ENCODE measurements around the gene MIX23.

DNA sequence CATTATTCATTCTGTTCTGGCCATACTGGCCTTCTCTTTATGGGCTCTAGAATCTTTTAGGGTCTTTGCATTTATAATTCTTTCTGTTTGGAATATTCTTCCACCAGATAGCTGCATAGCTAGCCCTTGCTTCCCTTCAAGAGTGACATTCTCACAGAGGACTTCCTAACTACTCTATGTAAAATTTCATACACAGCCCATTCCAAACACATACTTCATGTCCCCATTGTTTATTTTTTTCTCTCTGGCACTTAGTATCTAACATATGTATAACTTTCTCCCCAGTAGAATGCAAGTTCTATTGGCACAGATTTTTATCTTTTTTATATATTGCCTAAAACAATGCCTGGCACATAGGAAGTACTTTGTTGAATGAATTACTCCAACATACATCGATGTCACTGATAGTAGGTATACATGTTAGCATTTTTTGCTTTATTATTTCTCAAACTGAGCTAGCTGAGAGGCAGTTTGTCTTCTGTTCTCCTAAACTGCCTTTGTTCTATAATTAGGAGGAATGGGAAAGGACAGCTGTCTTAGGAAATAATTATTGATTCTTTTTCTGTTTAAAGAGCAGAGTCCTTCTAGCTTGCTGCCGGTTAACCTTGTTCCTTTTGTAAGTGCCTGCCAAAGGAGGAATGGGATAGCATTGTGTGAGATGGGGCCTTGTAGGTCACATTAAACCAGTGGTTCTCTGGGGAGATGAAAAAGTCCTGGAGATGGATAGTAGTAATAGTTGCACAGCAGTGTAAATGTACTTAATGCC lies 8.8 kb upstream of the MIX23 start:
- TF ChIP-seq, protein P1, sequence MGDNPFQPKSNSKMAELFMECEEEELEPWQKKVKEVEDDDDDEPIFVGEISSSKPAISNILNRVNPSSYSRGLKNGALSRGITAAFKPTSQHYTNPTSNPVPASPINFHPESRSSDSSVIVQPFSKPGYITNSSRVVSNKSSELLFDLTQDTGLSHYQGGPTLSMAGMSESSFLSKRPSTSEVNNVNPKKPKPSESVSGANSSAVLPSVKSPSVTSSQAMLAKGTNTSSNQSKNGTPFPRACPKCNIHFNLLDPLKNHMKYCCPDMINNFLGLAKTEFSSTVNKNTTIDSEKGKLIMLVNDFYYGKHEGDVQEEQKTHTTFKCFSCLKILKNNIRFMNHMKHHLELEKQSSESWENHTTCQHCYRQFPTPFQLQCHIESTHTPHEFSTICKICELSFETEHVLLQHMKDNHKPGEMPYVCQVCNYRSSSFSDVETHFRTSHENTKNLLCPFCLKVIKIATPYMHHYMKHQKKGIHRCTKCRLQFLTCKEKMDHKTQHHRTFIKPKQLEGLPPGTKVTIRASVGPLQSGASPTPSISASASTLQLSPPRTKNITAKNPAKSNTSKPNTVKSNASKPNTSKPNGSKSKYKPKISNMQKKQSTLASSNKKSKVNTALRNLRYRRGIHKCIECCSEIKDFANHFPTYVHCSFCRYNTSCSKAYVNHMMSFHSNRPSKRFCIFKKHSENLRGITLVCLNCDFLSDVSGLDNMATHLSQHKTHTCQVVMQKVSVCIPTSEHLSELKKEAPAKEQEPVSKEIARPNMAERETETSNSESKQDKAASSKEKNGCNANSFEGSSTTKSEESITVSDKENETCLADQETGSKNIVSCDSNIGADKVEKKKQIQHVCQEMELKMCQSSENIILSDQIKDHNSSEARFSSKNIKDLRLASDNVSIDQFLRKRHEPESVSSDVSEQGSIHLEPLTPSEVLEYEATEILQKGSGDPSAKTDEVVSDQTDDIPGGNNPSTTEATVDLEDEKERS (tag by site-specific recombination; IDR thresholded peaks at IDR 0.05): no peak
- TF ChIP-seq, protein P2, sequence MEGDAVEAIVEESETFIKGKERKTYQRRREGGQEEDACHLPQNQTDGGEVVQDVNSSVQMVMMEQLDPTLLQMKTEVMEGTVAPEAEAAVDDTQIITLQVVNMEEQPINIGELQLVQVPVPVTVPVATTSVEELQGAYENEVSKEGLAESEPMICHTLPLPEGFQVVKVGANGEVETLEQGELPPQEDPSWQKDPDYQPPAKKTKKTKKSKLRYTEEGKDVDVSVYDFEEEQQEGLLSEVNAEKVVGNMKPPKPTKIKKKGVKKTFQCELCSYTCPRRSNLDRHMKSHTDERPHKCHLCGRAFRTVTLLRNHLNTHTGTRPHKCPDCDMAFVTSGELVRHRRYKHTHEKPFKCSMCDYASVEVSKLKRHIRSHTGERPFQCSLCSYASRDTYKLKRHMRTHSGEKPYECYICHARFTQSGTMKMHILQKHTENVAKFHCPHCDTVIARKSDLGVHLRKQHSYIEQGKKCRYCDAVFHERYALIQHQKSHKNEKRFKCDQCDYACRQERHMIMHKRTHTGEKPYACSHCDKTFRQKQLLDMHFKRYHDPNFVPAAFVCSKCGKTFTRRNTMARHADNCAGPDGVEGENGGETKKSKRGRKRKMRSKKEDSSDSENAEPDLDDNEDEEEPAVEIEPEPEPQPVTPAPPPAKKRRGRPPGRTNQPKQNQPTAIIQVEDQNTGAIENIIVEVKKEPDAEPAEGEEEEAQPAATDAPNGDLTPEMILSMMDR (tag by site-specific recombination; IDR thresholded peaks at IDR 0.05): no peak
- no peak for TF ChIP-seq PBX3 (CRISPR knock-in tag; IDR thresholded peaks at IDR 0.05)
